ENCODE data around the gene LRRN1. TPM values are rescaled to one million over a fixed set of nuclear protein-coding genes. Genes with fewer than 3 reads are reported as not detected.

LRRN1 gene
- total RNA-seq, 3 donors from 2014 or later, result 0.31 to 1.4 (median 1.2) TPM

- H3K36me3 ChIP-seq (ENCODE audit: low read depth), result no peaks in the 10 kb centered on the region
- no peaks in the 10 kb centered on the region for H3K4me1 ChIP-seq (ENCODE audit: low read depth)
- no peak overlapping the region for H3K4me3 ChIP-seq
- peaks cover 10% of the 10 kb centered on the region for H3K9me3 ChIP-seq
- intact Hi-C loops (cut with DNase I, micrococcal nuclease), result no loop called here
- no peak for ATAC-seq
- DNase-seq, result no peak
- TF ChIP-seq CTCF (IDR thresholded peaks at IDR 0.05), result no peak
Measured at GRCh38 chr3:3771567-3771966, 27.7 kb upstream of the LRRN1 start.

- ATAC-seq, result no peak
- TF ChIP-seq CTCF (IDR thresholded peaks at IDR 0.05), result no peak
Measured at GRCh38 chr3:3772338-3772737, 26.9 kb upstream of the LRRN1 start.

DNA sequence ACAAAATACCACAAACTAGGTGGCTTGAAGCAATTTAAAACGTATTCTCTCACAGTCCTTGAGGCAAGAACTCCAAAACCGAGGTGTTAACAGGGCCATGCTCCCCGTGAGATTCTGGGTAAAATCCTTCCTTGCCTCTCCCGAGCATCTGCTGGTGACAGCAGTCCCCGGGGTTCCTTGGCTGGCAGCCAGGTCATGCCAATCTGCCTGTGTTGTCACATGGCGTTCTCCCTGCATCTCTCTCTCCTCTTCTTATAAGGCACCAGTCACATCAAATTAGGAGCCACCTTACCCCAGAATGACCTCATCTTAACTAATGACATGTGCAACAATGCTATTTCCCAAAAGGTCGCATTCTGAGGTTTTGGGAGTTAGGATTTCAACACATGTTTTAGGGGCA lies 26.3 kb upstream of the LRRN1 start:
- no peak for TF ChIP-seq CTCF (IDR thresholded peaks at IDR 0.05)
- DNase-seq, result no peak
- H3K4me1 ChIP-seq (ENCODE audit: low read depth), result no peaks in the 10 kb centered on the region
- no peak overlapping the region for H3K4me3 ChIP-seq
- ATAC-seq, result no peak
- no peaks in the 10 kb centered on the region for H3K36me3 ChIP-seq (ENCODE audit: low read depth)
- intact Hi-C loops (cut with DNase I, micrococcal nuclease), result no loop called here
- H3K9me3 ChIP-seq, result peaks cover 10% of the 10 kb centered on the region

More at GRCh38 chr3:3772338-3772737, 26.9 kb upstream of the LRRN1 start:
- Histone ChIP-seq H3K4me1 (ENCODE audit: low read depth) (no peaks in the 10 kb centered on the region), H3K4me3 (no peak overlapping the region), H3K9me3 (peaks cover 10% of the 10 kb centered on the region), H3K36me3 (ENCODE audit: low read depth) (no peaks in the 10 kb centered on the region)
- intact Hi-C loops (cut with DNase I, micrococcal nuclease), result no loop called here
- DNase-seq, result no peak

DNA sequence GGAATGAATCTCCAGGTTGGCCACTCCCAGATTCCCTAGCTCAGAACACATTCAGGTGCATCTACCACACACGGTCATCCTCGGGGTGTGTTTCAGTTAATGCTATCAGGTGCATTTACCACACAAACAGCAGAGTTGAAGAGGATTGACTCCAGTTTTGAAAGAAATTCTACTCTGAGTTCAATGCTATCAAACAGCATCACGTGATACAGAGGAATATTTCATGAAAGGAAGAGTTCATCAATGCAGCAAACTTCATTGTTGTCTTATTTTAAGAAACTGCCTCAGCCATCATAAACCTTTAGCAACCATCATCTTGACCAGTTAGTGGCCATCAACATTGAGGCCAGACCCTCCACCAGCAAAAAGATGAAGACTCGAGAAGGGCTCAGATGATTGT lies 22.6 kb upstream of the LRRN1 start:
- no peak for DNase-seq

GRCh38 chr3:3778216-3778615 lies 21.0 kb upstream of the LRRN1 start:
- ATAC-seq (no peak), DNase-seq (no peak)
- intact Hi-C loops (cut with DNase I, micrococcal nuclease), result no loop called here
- Histone ChIP-seq H3K4me3 (no peak overlapping the region), H3K36me3 (ENCODE audit: low read depth) (no peaks in the 10 kb centered on the region), H3K4me1 (ENCODE audit: low read depth) (no peaks in the 10 kb centered on the region), H3K9me3 (peaks cover 10% of the 10 kb centered on the region)
- TF ChIP-seq CTCF (IDR thresholded peaks at IDR 0.05), result no peak

More for the DNA sequence above, 22.6 kb upstream of the LRRN1 start:
- no peak for TF ChIP-seq CTCF (IDR thresholded peaks at IDR 0.05)
- no peak overlapping the region for H3K4me3 ChIP-seq
- no peak for ATAC-seq
- peaks cover 10% of the 10 kb centered on the region for H3K9me3 ChIP-seq
- no peaks in the 10 kb centered on the region for H3K4me1 ChIP-seq (ENCODE audit: low read depth)
- no peaks in the 10 kb centered on the region for H3K36me3 ChIP-seq (ENCODE audit: low read depth)
- intact Hi-C loops (cut with DNase I, micrococcal nuclease), result no loop called here

DNA sequence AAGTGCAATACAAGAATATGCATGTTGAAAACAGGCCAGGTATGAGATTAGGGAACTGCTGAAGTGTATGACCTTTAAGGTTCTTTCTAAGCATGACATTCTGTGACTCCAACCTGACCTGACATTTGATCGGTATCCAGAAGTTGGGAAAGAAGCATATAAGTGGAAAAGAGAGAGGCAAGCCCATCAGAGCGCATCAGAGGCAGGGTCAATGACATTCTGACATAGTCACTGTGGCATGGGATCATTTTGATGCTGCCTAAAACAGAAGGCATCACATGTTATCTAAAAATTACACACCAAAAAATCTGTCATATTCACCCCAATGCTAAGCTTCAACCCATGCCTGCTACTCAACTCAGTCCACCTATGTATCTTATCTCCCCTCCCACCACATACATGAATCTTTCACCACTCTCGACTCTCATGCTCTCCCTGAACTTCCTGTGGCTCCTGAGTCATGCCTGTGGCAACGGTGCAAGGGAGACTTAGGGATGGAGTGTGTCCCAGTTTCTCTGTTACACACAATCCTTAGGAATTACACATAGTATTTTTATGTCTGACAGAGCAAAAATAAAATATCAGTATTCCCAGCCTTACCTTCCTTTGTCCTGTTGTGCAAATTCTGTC lies 20.5 kb upstream of the LRRN1 start:
- DNase-seq (no peak), ATAC-seq (no peak)
- H3K36me3 ChIP-seq (ENCODE audit: low read depth), result no peaks in the 10 kb centered on the region
- TF ChIP-seq CTCF (IDR thresholded peaks at IDR 0.05), result no peak
- intact Hi-C loops (cut with DNase I, micrococcal nuclease), result no loop called here
- H3K4me3 ChIP-seq, result no peak overlapping the region
- H3K4me1 ChIP-seq (ENCODE audit: low read depth), result no peaks in the 10 kb centered on the region
- peaks cover 10% of the 10 kb centered on the region for H3K9me3 ChIP-seq
